ENCODE measurements around the gene DGKH. TPM values are rescaled to one million over a fixed set of nuclear protein-coding genes. Genes with fewer than 3 reads are reported as not detected.
"Not testable (repeated sequence)": the region's sequence is repeated elsewhere in the genome, so short reads cannot be mapped to it uniquely, and the experiment has no call there.

Gene DGKH
- total RNA-seq, 1 experiment from 2014 or later: 19.1 TPM

GRCh38 chr13:42065414-42065813 is 17.0 kb downstream of the DGKH start:
- Mint-ChIP-seq H3K36me3 (ENCODE audit: insufficient read depth, unreplicated experiment) (no peaks in the 10 kb centered on the region), H3K27ac (ENCODE audit: unreplicated experiment) (no peak overlapping the region), H3K4me1 (ENCODE audit: low read depth, unreplicated experiment) (peaks cover 19% of the 10 kb centered on the region), H3K27me3 (ENCODE audit: unreplicated experiment) (no peaks in the 10 kb centered on the region), H3K4me3 (ENCODE audit: low read depth, unreplicated experiment) (no peak overlapping the region), H3K9me3 (ENCODE audit: low read depth, unreplicated experiment) (no peaks in the 10 kb centered on the region)
- CTCF ChIA-PET: no interaction called here
- BruUV-seq (replicated peaks): no TSS peak
- no peak for TF ChIP-seq CTCF (IDR thresholded peaks at IDR 0.05; ENCODE audit: unreplicated experiment)
- intact Hi-C loops (cut with micrococcal nuclease; ENCODE audit: unreplicated experiment): no loop called here
- no peak for DNase-seq

- Mint-ChIP-seq H3K4me1 (ENCODE audit: low read depth, unreplicated experiment) (peaks cover 19% of the 10 kb centered on the region), H3K27ac (ENCODE audit: unreplicated experiment) (no peak overlapping the region), H3K4me3 (ENCODE audit: low read depth, unreplicated experiment) (no peak overlapping the region), H3K36me3 (ENCODE audit: insufficient read depth, unreplicated experiment) (no peaks in the 10 kb centered on the region), H3K9me3 (ENCODE audit: low read depth, unreplicated experiment) (no peaks in the 10 kb centered on the region), H3K27me3 (ENCODE audit: unreplicated experiment) (no peaks in the 10 kb centered on the region)
- CTCF ChIA-PET: no interaction called here
- DNase-seq: no peak
- no peak for TF ChIP-seq CTCF (IDR thresholded peaks at IDR 0.05; ENCODE audit: unreplicated experiment)
- BruUV-seq (replicated peaks): no TSS peak
- intact Hi-C loops (cut with micrococcal nuclease; ENCODE audit: unreplicated experiment): no loop called here
Measured at GRCh38 chr13:42066542-42066941, 18.1 kb downstream of the DGKH start.

DNA sequence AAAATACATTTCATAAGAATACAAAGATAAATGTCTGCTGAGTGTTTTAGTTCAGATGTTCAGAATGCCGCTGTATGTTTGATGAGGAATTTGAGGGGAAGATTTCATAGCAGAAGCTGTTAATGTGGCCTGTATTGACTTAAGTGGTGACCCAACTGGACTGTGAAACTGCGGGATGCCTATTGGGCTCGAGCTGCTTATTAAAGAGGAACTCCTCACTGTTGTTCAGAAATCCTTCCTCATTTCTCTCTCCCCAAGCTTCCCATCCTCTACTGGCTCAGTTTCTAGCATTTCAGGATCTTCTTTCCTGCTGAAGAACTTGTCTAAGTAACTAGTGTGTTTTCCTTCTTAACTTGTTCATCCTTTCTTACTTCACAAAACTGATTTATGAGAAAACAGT is 20.4 kb downstream of the DGKH start:
- BruUV-seq (replicated peaks): no TSS peak
- no peaks in the 10 kb centered on the region for H3K9me3 Mint-ChIP-seq (ENCODE audit: low read depth, unreplicated experiment)
- no peak overlapping the region for H3K4me3 Mint-ChIP-seq (ENCODE audit: low read depth, unreplicated experiment)
- TF ChIP-seq CTCF (IDR thresholded peaks at IDR 0.05; ENCODE audit: unreplicated experiment): no peak
- H3K27me3 Mint-ChIP-seq (ENCODE audit: unreplicated experiment): no peaks in the 10 kb centered on the region
- intact Hi-C loops (cut with micrococcal nuclease; ENCODE audit: unreplicated experiment): no loop called here
- no peak for DNase-seq
- H3K27ac Mint-ChIP-seq (ENCODE audit: unreplicated experiment): no peak overlapping the region
- no peaks in the 10 kb centered on the region for H3K36me3 Mint-ChIP-seq (ENCODE audit: insufficient read depth, unreplicated experiment)
- peaks cover 8% of the 10 kb centered on the region for H3K4me1 Mint-ChIP-seq (ENCODE audit: low read depth, unreplicated experiment)
- CTCF ChIA-PET: no interaction called here

DNA sequence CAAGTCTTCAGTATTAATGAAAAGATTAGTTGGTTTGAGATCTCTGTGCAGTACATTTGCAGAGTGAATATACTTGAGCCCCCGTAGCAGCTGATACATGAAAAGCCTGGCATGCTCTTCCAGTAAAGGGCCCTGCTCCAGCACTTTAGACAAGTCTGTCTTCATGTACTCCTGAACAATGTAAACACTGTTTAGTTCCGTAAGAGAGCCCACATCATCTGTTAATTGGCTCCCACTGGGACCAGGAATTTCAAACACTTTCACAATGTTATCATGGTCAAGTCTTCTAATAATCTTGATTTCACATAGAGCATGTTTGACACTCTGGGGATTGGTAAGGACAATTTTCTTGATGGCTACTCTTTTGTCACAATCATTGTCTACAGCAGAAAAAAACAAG is 22.2 kb downstream of the DGKH start:
- DNase-seq; H3K4me3 Mint-ChIP-seq (ENCODE audit: low read depth, unreplicated experiment); H3K27ac Mint-ChIP-seq (ENCODE audit: unreplicated experiment); BruUV-seq (replicated peaks); H3K9me3 Mint-ChIP-seq (ENCODE audit: low read depth, unreplicated experiment); H3K36me3 Mint-ChIP-seq (ENCODE audit: insufficient read depth, unreplicated experiment); H3K4me1 Mint-ChIP-seq (ENCODE audit: low read depth, unreplicated experiment); intact Hi-C loops (cut with micrococcal nuclease; ENCODE audit: unreplicated experiment); H3K27me3 Mint-ChIP-seq (ENCODE audit: unreplicated experiment): not testable (repeated sequence)
- CTCF ChIA-PET: interaction anchor here (0.6 kb wide), 1 partner anchor 425 kb away, joined by 5 read pairs; no protein-coding TSS in a partner anchor

- CTCF ChIA-PET: interaction anchor here (0.6 kb wide), 1 partner anchor 24 kb away, joined by 4 read pairs; no protein-coding TSS in a partner anchor
- H3K27me3 Mint-ChIP-seq (ENCODE audit: unreplicated experiment): not testable (repeated sequence)
Measured at GRCh38 chr13:42071179-42071578, 22.7 kb downstream of the DGKH start.

More at GRCh38 chr13:42071179-42071578, 22.7 kb downstream of the DGKH start:
- H3K9me3 Mint-ChIP-seq (ENCODE audit: low read depth, unreplicated experiment); H3K27ac Mint-ChIP-seq (ENCODE audit: unreplicated experiment); H3K4me3 Mint-ChIP-seq (ENCODE audit: low read depth, unreplicated experiment); BruUV-seq (replicated peaks); DNase-seq; intact Hi-C loops (cut with micrococcal nuclease; ENCODE audit: unreplicated experiment); H3K4me1 Mint-ChIP-seq (ENCODE audit: low read depth, unreplicated experiment); H3K36me3 Mint-ChIP-seq (ENCODE audit: insufficient read depth, unreplicated experiment): not testable (repeated sequence)

Data from Calu3 (cell line).